HG03064 (cell line): ENCODE data around the gene MCOLN3.
"Not testable (repeated sequence)": the region's sequence is repeated elsewhere in the genome, so short reads cannot be mapped to it uniquely, and the experiment has no call there.

ENCODE experiments used
- ATAC-seq: cut with Tn5 transposase; IDR thresholded peaks from one replicate; pipeline ENCODE4 v1.9.1; 2021; ENCODE audit warnings: low read depth; ENCODE audit not compliant: unreplicated experiment

MCOLN3 gene

GRCh38 chr1:84995484-84996334 lies 52.6 kb downstream of the MCOLN3 start:
- ATAC-seq: peak; percentile 39

GRCh38 chr1:84991097-84991920 lies 57.0 kb downstream of the MCOLN3 start:
- no peak for ATAC-seq

DNA sequence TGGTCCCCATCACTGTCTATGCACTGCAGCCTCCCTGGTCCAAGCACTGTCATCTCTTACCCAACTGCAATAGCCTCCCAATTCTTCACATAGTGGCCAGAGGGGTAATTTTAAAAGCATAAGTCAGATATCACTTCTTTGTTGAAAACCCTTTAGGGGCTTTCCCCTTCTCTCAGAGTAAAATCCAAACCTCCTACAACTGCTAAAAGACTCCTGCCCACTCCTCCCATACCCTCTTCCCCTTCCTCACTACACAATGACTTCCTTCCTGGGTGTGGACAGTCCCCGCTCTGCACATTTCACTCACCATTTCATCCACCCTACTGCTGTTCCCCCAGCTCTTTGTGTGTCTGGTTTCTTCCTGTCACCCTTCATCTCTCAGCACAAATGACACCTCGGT lies 59.7 kb downstream of the MCOLN3 start:
- peak; percentile 45 for ATAC-seq

DNA sequence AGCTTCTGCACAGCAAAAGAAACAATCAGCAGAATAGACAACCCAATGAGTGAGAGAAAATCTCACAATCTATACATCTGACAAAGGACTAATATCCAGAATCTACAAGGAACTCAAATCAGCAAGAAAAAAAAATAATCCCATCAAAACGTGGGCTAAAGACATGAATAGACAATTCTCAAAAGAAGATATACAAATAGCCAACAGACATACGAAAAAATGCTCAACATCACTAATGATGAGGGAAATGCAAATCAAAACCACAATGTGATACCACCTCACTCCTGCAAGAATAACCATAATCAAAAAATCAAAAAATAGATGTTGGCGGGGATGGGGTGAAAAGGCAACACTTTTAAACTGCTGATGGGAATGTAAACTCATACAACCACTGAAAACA lies 61.7 kb downstream of the MCOLN3 start:
- not testable (repeated sequence) for ATAC-seq

GRCh38 chr1:84985365-84985764 lies 62.9 kb downstream of the MCOLN3 start:
- ATAC-seq: no peak

DNA sequence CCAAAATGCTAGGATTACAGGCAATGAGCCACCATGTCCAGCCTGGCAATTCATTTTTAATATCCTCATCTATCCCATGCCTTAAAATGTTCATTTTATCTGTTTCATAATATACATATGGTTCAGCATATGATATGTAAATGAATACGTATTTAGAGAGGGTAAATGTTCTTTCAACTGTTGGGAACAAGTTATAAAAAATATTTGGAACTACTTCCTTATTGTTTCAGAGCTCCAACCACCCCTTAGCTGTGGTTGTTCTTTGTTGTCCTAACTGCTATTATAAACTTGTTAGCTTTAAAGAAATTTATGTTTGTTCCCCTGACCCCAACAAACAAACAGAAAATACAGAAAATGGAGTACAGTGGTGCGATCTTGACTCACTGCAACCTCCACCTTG lies 65.9 kb downstream of the MCOLN3 start:
- ATAC-seq: no peak

DNA sequence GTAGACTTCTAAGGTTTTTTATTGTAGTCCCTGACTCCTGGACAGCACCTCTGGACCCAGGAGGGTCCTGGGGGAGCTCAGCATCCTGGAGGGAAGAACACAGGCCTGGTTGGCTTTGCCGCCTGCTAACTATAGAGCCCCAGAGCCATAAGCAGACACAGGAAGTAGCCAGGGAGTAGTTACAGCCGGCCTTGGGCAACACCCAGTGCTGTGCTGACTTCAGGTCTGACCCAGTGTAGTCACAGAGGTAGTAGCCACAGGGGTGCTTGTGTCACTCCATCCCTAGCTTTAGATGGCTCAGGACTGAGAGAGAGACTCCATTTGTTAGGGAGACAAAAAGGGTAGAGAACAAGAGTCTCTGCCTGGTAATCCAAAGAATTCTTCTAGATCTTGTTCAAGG lies 73.3 kb downstream of the MCOLN3 start:
- ATAC-seq: no peak

GRCh38 chr1:84973498-84974334 lies 74.6 kb downstream of the MCOLN3 start:
- ATAC-seq: no peak

- peak; percentile 50 for ATAC-seq
These were observed 75.8 kb downstream of the MCOLN3 start for GRCh38 chr1:84972377-84972987.

- peak; percentile 45 for ATAC-seq
These were observed 76.3 kb downstream of the MCOLN3 start for GRCh38 chr1:84971957-84972356.

GRCh38 chr1:84969489-84970250 lies 78.6 kb downstream of the MCOLN3 start:
- ATAC-seq: peak; percentile 33

DNA sequence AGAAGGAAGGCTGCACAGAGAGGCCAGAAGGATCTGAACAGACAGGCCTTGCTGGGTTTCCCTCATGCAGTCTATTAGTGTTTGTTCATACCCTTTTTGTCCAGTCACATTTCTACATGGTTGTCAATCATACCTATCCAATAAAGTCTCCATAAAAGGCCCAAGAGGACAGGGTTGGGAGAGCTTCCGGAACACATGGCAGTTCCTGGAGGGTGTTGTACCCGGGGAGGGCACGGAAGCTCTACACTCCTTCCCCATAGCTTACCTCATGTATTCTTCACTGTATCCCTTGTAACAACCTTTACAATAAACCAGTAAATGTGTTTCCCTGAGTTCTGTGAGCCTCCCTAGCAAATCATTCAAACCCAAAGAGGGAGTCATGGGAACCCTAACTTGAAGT lies 79.4 kb downstream of the MCOLN3 start:
- no peak for ATAC-seq

GRCh38 chr1:84968101-84968500 lies 80.2 kb downstream of the MCOLN3 start:
- no peak for ATAC-seq
